Measurements from ENCODE around the gene UPP2. TPM values are rescaled to one million over a fixed set of nuclear protein-coding genes. Genes with fewer than 3 reads are reported as not detected.

Gene UPP2
- not detected in 2 replicates for total RNA-seq

DNA sequence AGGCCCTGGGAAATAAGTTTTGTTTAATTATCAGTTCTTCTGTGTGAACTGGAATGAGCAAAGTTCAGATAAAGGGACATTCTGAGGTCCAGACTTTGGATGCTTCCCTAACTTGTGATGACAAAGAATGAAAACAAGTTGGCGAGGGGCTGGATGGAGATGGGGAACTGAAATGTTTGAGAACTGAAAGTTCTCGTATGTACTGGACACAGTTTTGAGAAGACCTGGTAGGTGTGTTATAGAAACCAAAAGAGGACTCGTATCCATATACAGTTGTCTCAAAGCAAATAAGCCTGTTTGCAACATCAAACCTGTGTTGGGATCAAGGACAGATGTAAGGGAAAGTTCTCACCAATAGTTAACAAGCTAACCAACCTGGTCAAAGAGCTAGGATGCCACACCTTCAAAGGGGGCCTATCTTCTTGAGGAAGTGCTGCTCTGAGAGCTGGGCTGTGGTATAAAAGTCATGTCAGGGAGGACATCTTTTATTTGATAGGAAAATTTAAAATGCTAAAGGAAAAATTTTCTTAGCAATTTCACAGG lies at the start of gene UPP2:
UPP2 (plus strand) TSS at position 493 of the 543 bp plus-strand sequence. CDS start 188 bp downstream, outside the sequence.

Other genes with a start within 250 kb of the UPP2 start
- gene ACVR1, start 225.5 kb upstream of the UPP2 start, total RNA-seq, result 20.0 and 23.7 TPM in 2 replicates